SK-MEL-5 (cell line): Measurements from ENCODE around the gene PRPH2. TPM values are rescaled to one million over a fixed set of nuclear protein-coding genes. Genes with fewer than 3 reads are reported as not detected.
"Not testable (repeated sequence)": the region's sequence is repeated elsewhere in the genome, so short reads cannot be mapped to it uniquely, and the experiment has no call there.

Experiments
- DNase-seq: peaks from one replicate; pipeline ENCODE4 v3.0.0-alpha.2; 2016; ENCODE audit warnings: low read depth, low spot score
- in situ Hi-C: cut with HindIII; loops from 2 replicates; pipeline ENCODE4 v1.10.0; 2016; ENCODE audit warnings: low sequenced_read_pairs, high pct_unique_total_duplicates, low pct_unique_long_range_greater_than_20kb
- total RNA-seq: library from RNA; depleted of rRNA; stranded (reverse); fragments of >200 nt; shearing (Covaris generic); gene quantifications from 2 replicates; pipeline ENCODE4 v1.2.3, GENCODE V29; 2014

PRPH2 gene
- total RNA-seq, 1 experiment from 2014 or later: not detected

DNA sequence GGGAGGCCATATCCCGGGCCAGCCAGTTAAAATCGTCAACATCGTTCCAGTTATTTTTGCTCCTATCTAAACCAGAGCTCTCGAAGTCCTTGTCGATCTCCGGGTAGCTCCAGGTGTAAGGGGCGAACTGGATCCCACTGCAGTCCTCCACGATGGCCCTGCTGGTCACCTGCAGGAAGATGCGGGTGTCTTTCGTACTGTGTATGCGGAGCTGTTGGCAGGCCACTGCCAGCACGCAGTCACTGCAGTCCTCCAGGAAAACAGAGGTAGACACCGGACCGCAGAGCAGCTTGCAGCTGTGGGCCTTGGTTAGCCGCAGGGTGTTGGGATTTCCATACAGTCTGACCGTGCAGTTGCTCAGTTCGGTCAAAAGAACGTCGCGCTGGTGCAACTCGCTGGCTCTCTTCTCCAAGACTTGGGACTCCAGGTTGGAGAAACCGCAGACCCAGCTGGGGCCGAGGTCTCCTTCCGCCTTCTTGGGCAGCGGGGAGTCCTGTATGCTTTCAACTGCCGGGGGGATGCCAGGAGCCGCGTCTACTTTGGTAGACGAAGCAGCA, 22.8 kb upstream of the PRPH2 start:
- DNase-seq: no peak
- in situ Hi-C loops: no loop called here

DNA sequence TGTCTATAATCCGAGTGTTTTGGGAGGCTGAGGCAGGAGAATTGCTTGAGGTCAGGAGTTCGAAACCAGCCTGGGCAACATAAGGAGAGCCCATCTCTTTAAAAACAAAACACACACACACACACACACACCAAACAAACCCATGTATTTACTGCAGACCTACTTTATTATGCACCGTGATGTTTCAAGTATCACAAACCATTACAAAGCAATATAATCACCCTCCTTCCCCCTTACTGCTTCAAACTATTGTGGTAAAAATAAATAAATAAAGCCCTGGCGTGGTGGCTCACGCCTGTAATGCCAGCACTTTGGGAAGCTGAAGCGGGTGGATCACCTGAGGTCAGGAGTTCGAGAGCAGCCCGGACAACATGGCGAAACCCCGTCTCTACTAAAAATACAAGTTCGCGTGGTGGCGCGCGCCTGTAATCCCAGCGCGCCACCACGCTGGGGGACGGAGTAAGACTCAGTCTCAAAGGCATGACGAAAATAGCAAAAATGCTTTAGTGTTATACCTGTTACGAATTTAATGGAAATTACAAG, 22.0 kb upstream of the PRPH2 start:
- in situ Hi-C loops: no loop called here
- DNase-seq: no peak

DNA sequence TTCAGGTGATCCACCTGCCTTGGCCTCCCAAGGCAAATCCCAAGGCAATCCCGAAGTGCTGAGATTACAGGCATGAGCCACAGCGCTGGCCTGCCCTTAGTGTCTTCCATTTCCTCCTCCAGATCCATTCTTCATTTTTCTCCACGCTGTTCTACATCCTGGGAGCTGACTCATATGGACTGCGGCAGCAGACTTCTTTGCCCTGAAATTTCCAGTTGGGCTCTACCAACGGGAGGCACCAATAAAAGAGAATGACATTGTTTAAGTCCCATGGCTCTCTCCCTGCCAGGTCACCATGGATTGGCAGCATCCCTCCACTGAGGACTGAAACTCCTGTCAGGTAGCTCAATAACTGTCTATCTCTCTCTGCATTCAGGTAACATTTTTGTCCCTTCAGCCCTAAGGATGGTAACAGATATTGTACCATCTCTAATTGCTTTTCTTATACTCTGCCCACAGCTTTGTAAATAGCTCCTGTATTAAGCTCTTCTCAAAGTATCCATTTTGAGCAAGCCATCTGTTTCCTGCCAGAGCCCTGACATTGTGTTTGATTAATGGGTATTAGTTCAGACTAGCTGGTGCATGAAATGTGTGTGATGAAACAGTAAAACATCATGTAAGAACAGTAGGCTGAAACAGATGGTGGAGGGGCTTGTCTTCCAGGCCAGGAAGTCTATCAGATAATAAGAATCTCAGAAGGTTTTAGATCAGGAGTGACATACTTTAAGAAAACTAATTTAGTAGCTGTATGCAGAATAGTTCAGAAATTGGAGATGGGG, 19.9 kb upstream of the PRPH2 start:
- in situ Hi-C loops: no loop called here
- DNase-seq: no peak

DNA sequence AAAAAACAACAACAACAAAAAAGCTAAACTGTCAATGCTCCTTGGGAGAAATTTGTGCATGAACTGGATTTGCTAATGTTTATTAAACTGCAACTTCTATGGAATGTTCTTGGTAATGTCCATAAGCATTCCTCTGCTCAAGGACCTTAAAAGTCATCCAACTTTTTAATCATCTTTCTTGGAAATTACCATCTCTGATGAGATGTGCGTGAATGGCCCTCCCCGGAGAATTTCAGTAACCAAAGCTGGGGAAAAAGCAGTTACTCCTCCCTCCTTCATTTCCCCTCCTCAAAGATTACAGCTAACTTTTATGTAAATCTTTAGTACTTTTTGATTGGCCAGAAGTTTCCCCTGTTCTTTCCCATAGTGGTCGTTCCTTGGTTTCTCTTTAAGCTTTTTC, 18.3 kb upstream of the PRPH2 start:
- in situ Hi-C loops: no loop called here
- DNase-seq: no peak

DNA sequence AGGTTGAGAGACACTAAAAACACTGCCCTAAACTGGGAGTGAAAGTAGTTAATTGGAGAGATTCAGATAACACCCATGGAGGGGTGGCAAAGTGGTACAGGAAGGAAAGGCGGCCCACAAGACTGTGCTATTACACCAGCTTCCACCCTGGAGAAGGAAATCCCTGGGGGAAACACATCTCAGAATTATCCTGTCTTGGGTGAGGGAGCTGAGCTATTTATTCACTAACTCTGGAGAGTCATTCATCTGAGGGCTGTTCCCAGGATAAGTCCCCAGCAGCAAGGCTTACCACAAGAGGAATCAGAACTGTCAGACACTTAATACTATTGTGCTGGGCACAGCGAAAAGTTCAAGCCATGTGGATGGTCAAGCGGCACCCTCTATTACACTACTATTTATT, 13.6 kb upstream of the PRPH2 start:
- peak; percentile 21 for DNase-seq
- in situ Hi-C loops: no loop called here

DNA sequence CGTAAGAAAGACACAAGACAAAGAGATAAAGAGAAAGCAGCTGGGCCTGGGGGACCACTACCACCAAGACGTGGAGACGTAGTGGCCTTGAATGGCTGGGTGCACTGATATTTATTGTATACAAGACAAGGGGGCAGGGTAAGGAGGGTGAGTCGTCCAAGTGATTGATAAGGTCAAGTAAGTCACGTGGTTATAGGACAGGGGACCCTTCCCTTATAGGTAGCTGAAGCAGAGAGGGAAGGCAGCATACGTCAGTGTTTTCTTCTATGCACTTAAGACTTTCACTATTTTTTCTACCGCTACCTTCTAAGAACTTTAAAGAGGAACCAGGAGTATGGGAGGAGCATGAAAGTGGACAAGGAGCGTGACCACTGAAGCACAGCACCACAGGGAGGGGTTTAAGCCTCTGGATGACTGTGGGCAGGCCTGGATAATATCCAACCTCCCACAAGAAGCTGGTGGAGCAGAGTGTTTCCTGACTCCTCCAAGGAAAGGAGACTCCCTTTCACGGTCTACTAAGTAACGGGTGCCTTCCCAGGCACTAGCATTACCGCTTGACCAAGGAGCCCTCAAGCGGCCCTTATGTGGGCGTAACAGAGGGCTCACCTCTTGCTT, 11.6 kb upstream of the PRPH2 start:
- DNase-seq, in situ Hi-C loops: not testable (repeated sequence)

DNA sequence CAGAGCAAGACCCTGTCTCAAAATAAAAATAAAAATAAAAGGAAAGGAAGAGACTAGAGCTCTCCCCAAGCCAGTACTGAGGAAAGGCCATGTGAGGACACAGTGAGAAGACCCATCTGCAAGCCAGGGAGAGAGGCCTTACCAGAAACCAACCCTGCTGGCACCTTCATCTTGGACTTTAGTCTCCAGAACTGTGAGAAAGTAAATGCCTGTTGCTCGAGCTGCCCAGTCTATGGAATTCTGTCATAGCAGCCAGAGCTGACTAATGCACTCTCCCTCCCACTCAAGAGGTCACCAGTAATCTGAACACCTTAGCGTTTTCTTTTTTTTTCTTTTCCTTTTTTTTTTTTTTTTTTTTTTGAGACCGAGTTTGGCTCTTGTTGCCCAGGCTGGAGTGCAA, 7.3 kb upstream of the PRPH2 start:
- in situ Hi-C loops: no loop called here
- no peak for DNase-seq

DNA sequence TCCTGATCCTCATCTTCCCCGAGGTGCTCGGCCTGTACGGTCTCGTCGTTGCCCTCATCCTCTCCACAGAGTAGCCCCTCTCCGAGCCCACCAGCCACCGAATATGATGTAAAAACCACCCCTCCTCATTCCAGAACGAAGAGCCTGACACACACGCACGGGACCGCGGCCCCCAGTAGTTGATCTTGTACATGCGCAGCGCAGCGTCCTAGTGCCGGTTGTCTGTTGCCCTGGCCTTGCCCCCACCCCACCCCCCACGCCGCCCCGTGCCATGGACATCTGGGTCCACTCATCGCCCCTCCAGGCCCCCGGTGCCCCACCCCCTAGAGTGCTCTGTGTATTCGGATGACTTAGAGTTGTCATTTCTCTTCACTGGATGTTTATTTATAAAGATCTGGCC, 5.2 kb upstream of the PRPH2 start:
- no peak for DNase-seq
- in situ Hi-C loops: no loop called here

DNA sequence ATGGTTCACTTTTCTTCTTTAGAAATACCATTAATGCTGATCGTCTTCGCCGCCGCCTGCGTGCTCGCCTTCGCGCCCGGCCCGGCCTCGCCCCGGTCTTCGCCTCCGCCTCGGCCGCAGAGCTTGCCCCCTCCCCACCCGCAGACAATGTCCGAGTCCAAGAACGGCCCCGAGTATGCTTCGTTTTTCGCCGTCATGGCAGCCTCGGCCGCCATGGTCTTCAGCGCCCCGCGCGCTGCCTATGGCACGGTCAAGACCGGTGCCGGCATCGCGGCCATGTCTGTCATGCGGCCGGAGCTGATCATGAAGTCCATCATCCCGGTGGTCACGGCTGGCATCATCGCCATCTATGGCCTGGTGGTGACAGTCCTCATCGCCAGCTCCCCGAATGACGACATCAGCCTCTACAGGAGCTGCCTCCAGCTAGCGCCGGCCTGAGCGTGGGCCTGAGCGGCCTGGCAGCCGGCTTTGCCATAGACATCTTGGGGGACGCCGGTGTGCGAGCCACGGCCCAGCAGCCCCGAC, 4.8 kb upstream of the PRPH2 start:
- no peak for DNase-seq
- in situ Hi-C loops: no loop called here

DNA sequence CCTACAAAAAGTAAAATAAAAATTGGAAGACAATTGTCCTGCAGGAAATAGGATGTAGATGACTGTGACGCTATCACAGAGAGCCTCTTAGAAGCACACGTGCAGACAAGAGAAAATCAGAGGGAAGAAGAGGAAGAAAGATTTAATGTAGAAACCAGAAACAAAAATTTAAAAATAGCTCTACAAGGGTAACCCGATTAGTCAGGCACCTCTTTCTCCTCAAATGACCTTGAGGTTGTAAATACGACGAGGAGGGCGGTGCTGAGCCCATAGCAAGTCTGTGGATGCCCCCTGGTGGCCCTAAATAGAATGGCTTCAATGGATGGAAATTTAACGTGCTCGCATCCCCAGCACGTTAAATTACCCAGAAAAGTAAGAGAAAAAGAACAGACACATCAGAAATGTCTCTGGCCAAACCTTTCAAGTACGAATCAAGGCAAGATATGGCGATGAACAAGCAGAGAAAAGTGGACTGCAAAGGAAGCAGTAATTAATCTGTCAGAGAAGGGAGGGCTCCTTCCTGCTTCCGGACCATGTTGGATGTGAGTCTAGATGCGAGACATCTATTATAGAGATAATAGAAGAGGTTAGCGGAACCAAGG, 4.2 kb upstream of the PRPH2 start:
- DNase-seq: peak; percentile 84
- in situ Hi-C loops: no loop called here

DNA sequence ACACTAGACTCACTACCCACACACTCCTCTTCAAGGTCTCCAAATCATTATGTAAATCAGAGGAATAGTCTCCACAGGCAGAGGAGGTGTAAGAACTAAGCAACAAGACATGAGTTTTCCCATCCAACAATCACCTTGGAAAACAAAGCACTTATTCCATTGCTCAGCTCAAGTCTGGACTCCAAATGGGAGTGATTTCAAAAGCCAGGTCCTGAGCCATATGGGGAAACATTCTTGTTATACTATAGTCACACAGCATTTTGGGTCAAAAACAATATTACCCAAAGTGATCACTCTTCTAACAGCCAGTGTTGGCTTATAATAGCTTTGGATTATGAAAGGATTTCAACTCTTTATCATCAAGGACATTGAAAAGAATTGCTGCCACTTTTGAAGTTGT, 3.6 kb upstream of the PRPH2 start:
- DNase-seq: no peak
- in situ Hi-C loops: no loop called here

DNA sequence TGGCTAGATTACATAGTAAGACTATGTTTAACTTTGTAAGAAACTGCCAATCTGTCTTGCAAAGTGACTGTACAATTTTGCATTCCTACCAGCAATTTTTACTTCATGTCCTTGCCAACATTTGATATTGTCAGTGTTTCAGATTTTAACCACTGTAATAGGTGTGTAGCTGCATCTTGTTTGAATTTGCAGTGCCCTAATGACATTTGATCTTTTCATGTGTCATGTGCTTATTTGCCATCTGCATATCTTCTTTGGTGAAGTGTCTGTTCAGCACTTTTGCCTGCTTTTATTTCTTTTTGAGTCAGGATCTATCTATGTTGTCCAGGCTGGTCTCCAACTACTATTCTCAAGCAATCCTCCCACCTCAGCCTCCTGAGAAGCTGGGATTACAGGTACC, 2.4 kb upstream of the PRPH2 start:
- DNase-seq: no peak
- in situ Hi-C loops: no loop called here

DNA sequence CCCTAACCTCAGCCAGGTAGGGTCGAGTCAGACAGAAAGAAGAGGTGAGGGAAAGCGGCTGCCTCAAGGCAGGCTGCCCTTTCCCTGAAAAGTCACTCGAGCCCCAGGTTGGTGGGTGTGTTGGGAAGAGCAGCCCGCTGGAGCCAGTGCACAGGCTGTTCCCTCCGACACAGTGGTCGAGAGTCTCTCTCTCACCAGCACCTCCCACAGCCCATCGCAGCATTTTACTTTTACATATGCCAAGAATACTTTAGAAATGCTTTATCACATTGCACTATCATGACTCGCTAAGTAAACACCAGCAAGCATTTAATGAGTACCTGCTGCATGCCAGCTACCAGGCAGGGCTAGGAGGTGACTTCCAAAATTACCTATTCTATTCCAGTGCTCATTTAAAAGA, 1.7 kb downstream of the PRPH2 start:
- in situ Hi-C loops: no loop called here
- DNase-seq: no peak

DNA sequence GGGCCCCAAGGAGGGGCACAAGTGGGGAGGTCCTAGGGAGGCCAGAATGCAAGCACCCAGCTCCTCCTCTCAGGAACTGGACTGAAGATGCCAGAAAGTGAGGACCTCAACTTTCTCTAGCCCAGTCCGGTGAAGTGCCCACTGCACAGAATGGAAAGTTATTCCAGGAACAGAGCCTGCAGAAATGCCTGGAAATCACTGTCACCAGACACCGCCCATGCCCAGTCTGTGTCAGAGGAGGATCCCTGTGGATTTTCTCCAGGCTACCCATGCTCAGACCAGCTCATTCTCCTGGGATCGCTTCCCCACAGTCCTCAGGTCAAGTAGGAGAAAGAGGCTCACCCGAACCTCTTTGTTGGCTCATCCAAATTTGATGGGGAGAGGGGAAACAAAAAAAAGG, 6.5 kb downstream of the PRPH2 start:
- in situ Hi-C loops: no loop called here
- no peak for DNase-seq

DNA sequence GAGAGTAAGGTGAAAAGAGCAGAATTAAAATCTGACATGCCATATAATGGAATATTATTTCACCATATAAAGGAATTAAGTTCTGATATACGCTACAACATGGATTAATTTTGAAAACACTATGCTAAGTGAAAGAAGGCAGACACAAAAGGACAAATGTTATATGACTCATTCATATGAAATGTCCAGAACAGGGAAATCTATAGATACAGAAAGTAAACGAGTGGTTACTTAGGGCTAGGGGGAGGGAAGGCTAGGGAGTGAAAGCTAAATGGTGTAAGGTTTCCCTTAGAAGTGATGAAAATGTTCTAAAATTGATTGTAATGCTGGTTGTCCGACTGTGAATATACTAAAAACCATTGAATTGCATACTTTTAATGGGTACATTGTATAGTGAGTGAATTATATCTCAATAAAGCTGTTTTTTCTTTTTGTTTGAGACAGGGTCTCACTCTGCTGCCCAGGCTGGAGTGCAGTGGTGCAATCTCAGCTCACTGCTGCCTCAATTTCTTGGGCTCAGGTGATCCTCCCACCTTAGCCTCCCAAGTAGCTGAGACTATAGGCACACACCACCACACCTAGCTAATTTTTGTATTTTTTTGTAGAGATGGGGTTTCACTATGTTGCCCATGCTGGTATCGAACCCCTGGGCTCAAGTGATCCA, 8.2 kb downstream of the PRPH2 start:
- peak; percentile 33 for DNase-seq
- in situ Hi-C loops: no loop called here

DNA sequence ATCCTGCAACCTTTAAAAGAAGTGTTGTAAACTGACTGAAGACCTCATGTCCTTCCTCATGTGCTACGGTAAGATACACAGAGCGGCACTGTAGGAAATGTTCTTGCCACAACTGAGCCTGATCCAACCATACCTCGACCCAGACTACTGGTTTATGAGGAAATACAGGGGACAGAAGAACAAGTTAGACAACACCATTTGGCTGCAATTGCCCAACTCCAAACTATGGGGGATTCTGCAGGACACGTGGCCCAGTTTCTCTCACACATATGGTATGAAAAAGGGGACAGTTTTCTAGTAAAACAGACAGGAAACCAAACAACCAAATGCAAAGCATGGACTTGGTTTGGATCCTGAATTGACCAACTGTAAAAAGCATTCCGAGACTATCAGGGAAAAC, 10.5 kb downstream of the PRPH2 start:
- in situ Hi-C loops: no loop called here
- no peak for DNase-seq

DNA sequence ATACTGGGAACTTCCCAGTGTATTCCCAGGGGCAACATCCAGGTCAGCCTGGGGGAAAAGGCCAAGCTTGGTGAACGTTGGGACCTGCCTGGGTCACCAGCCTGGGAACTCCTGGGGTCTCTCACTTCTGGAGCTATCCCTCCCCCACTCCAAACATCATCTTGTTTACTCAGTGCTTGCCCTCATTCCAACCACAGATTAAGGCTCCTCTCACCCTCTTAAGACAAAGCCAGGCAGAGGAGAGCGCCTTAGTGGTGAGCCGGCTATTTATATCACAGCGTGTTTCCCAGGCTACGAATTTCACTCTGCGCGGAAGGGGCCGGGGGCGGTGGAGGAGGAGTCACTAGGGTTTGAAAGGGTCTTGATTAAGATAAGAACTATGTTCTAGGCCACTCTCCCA, 12.1 kb downstream of the PRPH2 start:
- no peak for DNase-seq
- in situ Hi-C loops: no loop called here

DNA sequence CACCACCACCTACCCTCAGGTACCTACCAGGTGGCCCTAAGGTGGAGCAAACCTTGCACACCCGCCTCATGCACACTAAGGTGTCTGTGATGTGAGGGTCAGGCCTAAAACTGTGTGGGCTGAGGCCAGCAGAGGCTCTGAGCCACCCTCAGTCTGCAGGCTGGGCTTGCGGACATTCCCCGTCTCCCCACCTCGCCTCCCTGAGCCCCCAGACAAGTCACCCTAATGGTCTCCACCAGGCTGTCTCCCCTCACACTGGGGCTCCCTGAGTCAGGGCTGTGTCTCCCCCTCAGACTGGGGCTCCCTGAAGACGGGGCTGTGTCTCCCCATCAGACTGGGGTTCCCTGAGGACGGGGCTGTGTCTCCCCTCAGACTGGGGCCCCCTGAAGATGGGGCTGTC, 12.5 kb downstream of the PRPH2 start:
- no peak for DNase-seq
- in situ Hi-C loops: no loop called here
